ENCODE measurements around the gene ESR1.

ESR1 gene

GRCh38 chr6:151999194-151999593, 191.7 kb downstream of the ESR1 start:
- H3K4me3 Mint-ChIP-seq, result no peak overlapping the region
- H3K4me1 Mint-ChIP-seq, result no peaks in the 10 kb centered on the region
- no peak for DNase-seq
- H3K27me3 Mint-ChIP-seq (ENCODE audit: low read depth, poor library complexity), result no peaks in the 10 kb centered on the region
- TF ChIP-seq CTCF (IDR thresholded peaks at IDR 0.05), result no peak
- H3K9me3 Mint-ChIP-seq, result no peaks in the 10 kb centered on the region
- no peaks in the 10 kb centered on the region for H3K36me3 Mint-ChIP-seq (ENCODE audit: low read depth)
- no peak overlapping the region for H3K27ac Mint-ChIP-seq

DNA sequence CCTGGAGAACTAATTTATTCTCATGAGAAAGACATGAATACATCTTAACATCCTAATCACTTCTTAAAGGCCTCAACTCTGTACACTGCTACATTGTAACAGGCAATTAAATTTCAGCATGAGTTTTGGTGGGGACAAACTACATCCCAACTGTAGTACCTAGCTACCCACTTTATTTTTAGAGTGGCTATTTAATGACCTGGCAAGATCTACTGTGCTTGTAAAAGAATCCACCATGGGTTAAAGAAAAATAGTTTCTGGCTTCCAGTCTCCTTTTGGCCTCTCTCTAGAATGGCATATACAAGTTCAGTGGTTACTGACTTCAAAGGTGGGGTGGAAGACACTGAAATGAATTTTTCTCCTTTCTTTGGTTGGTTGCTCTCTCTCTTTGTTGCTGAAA, 193.9 kb downstream of the ESR1 start:
- Mint-ChIP-seq H3K36me3 (ENCODE audit: low read depth) (no peaks in the 10 kb centered on the region), H3K4me1 (no peaks in the 10 kb centered on the region), H3K27me3 (ENCODE audit: low read depth, poor library complexity) (no peaks in the 10 kb centered on the region), H3K27ac (no peak overlapping the region), H3K4me3 (no peak overlapping the region), H3K9me3 (no peaks in the 10 kb centered on the region)
- no peak for DNase-seq
- no peak for TF ChIP-seq CTCF (IDR thresholded peaks at IDR 0.05)

DNA sequence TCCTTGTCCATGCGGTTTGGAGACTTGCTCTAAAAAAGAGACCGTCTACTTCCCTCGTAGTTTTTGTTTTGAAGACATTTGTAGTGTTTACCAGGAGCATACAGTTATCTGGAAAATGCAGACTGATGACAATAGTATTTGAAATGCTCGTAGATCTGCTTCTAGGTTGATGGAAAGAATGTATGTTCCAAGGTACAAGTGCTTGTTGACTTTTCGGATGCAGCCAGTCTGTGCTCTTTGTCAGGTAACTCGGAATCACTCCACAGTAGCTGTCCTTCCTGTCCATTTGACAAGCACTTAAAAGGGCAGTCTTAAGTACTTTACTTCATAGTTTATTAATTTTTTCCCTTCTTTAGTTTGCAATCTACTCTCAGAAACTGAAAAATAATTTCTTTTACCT, 194.8 kb downstream of the ESR1 start:
- no peak for DNase-seq
- H3K4me1 Mint-ChIP-seq, result no peaks in the 10 kb centered on the region
- H3K4me3 Mint-ChIP-seq, result no peak overlapping the region
- H3K36me3 Mint-ChIP-seq (ENCODE audit: low read depth), result no peaks in the 10 kb centered on the region
- H3K9me3 Mint-ChIP-seq, result no peaks in the 10 kb centered on the region
- no peak for TF ChIP-seq CTCF (IDR thresholded peaks at IDR 0.05)
- no peaks in the 10 kb centered on the region for H3K27me3 Mint-ChIP-seq (ENCODE audit: low read depth, poor library complexity)
- no peak overlapping the region for H3K27ac Mint-ChIP-seq

DNA sequence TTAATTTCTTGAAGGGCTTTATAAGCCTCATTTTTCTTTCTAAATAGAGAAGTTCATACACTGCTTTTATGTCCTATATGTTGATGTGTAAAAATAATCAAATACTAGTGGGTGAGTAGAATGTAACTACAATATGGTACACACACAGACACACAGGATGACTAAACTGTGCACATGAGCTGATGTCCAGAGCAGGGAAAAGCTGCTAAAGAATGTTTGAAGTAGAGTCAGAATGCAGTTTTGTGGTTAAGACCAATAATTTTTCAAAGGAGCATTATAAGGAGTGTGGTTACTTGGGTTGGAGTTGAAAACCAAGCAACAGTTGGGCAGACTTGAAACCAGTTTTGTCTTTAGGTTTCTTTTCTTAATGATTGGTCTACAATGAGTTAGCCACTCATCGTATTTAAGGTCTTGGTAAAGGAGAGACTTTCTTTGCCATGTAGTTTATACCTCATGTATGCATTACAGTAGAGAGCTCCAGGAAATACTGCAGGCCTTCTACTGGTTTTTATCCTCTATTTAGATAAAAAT, 196.6 kb downstream of the ESR1 start:
- Mint-ChIP-seq H3K27ac (no peak overlapping the region), H3K9me3 (no peaks in the 10 kb centered on the region), H3K4me1 (no peaks in the 10 kb centered on the region), H3K4me3 (no peak overlapping the region), H3K27me3 (ENCODE audit: low read depth, poor library complexity) (peaks cover 3% of the 10 kb centered on the region), H3K36me3 (ENCODE audit: low read depth) (no peaks in the 10 kb centered on the region)
- TF ChIP-seq CTCF (IDR thresholded peaks at IDR 0.05), result no peak
- no peak for DNase-seq

DNA sequence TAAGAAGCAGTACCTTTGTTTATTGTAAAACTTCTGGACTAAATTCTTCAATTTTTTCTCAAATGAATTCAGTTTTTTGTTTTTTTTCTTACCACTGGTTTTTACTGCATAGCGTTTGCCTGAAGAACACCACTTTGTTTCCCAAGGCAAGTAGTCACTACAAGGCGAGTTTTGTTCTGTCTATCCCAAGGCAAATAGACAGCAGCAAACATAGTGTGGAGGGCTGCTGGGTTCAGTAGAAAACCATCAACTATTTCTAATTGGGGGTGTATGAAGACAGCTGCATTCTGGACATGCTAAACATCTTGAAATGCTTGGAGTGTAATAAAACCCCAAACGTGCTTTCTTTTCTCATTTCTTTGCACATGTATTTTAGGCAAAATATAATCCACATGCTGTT, 197.4 kb downstream of the ESR1 start:
- peaks cover 6% of the 10 kb centered on the region for H3K27me3 Mint-ChIP-seq (ENCODE audit: low read depth, poor library complexity)
- no peak overlapping the region for H3K27ac Mint-ChIP-seq

More for the DNA sequence above, 197.4 kb downstream of the ESR1 start:
- TF ChIP-seq CTCF (IDR thresholded peaks at IDR 0.05), result no peak
- Mint-ChIP-seq H3K4me3 (no peak overlapping the region), H3K36me3 (ENCODE audit: low read depth) (no peaks in the 10 kb centered on the region), H3K4me1 (no peaks in the 10 kb centered on the region), H3K9me3 (no peaks in the 10 kb centered on the region)
- DNase-seq, result no peak
